Osteocyte (in vitro differentiated cells): ENCODE measurements around the gene ETV5. TPM values are rescaled to one million over a fixed set of nuclear protein-coding genes. Genes with fewer than 3 reads are reported as not detected.

Experiments
- DNase-seq: peaks from one replicate; pipeline ENCODE4 v3.0.0; 2021; ENCODE audit warnings: mixed read lengths; ENCODE audit not compliant: unreplicated experiment; ENCODE audit errors: extremely low spot score
- H3K27ac Mint-ChIP-seq: one replicate; pipeline ENCODE4 v1.8.0; 2021; ENCODE audit warnings: mild to moderate bottlenecking, mixed read lengths; ENCODE audit not compliant: unreplicated experiment
- H3K27me3 Mint-ChIP-seq: one replicate; pipeline ENCODE4 v1.8.0; 2021; ENCODE audit warnings: mixed read lengths; ENCODE audit not compliant: unreplicated experiment
- H3K36me3 Mint-ChIP-seq: one replicate; pipeline ENCODE4 v1.8.0; 2021; ENCODE audit warnings: mixed read lengths; ENCODE audit not compliant: unreplicated experiment
- H3K4me1 Mint-ChIP-seq: one replicate; pipeline ENCODE4 v1.8.0; 2021; ENCODE audit warnings: mixed read lengths; ENCODE audit not compliant: unreplicated experiment
- H3K4me3 Mint-ChIP-seq: one replicate; pipeline ENCODE4 v1.8.0; 2021; ENCODE audit warnings: mild to moderate bottlenecking, moderate library complexity, mixed read lengths; ENCODE audit not compliant: unreplicated experiment
- H3K9me3 Mint-ChIP-seq: one replicate; pipeline ENCODE4 v1.8.0; 2021; ENCODE audit warnings: mixed read lengths; ENCODE audit not compliant: unreplicated experiment
- total RNA-seq: library from RNA; stranded (reverse); gene quantifications from 2 replicates; pipeline ENCODE4 v1.2.1, GENCODE V29; 2021
- TF ChIP-seq, protein P1 (sequence below): fragments of 200-600 bp; sonication (generic); IDR thresholded peaks from 2 replicates; pipeline ENCODE4 v1.5.0; 2021; ENCODE audit warnings: antibody characterized with exemption, mild to moderate bottlenecking, moderate library complexity

The ETV5 gene
- total RNA-seq, 1 donor from 2014 or later: 63.6 TPM

DNA sequence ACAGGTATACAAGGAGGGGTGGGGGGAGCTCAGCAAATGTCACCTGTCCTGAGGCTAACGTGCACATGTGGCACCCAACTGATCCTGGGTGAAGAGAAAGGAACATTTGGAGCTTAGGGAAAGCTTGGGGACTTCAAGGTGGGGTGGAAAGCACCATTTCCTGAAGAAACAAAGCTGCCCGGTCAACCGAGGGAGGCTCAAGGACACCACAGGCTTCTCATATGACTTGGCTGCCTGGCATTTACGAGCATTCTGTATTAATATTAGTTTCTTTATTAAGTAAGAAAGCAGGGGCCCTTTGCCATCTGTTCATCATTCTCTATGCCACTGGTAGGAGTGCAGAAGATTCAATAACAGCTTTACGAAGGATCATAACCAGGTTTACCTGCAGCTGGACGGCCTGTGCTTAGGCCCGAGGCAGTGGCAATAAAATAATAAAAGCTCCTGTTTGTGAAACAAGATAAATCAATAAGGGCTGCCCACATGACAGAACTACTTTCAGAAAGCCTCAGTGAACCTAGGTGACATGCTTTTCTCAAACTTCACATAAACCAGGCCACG is 54.0 kb downstream of the ETV5 start:
- no peak for DNase-seq
- TF ChIP-seq, protein P1, sequence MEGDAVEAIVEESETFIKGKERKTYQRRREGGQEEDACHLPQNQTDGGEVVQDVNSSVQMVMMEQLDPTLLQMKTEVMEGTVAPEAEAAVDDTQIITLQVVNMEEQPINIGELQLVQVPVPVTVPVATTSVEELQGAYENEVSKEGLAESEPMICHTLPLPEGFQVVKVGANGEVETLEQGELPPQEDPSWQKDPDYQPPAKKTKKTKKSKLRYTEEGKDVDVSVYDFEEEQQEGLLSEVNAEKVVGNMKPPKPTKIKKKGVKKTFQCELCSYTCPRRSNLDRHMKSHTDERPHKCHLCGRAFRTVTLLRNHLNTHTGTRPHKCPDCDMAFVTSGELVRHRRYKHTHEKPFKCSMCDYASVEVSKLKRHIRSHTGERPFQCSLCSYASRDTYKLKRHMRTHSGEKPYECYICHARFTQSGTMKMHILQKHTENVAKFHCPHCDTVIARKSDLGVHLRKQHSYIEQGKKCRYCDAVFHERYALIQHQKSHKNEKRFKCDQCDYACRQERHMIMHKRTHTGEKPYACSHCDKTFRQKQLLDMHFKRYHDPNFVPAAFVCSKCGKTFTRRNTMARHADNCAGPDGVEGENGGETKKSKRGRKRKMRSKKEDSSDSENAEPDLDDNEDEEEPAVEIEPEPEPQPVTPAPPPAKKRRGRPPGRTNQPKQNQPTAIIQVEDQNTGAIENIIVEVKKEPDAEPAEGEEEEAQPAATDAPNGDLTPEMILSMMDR: no peak
- Mint-ChIP-seq H3K36me3 (peaks cover 46% of the 10 kb centered on the region), H3K27me3 (no peaks in the 10 kb centered on the region), H3K9me3 (no peaks in the 10 kb centered on the region), H3K4me3 (no peak overlapping the region), H3K4me1 (no peaks in the 10 kb centered on the region), H3K27ac (no peak overlapping the region)

DNA sequence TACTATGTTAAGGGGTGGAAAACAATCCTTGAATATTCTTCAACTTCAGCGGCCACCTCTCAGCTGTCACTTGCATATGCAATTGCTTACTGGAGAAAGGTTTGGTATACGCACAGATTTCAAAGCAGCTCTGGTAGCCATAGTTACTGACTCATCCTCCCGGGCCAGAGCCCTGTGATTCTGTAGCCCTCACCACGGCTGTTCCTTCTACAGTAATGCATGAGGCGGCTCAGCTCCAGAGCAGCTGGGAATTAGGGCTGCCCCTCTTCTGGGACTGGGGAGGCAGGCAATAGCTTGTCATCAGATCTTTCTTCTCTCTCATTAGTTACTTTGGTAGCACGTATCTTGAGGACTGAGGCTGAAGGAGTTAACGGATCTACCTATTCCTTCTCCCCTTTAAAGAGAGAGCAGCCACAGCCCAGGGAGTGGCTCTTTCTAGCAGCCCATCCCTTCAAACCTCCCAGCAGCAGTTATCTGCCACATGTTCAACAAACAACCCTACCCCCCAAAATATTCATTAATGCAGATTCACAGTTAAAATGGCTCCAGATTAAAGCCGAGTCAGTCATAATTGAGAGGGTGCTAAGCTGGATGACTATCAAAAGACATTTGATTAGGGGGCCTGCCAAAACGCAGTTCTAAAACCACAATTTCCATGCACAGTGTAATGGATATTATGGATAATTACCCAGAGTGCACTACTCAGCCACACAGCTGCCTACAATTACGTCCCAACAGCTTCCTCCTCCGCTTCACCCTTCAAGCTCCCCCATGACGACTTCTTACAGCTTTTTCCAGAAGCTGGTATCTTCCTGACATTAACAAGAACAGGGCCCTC is 54.7 kb downstream of the ETV5 start:
- Mint-ChIP-seq H3K9me3 (no peaks in the 10 kb centered on the region), H3K4me3 (no peak overlapping the region), H3K36me3 (peaks cover 46% of the 10 kb centered on the region), H3K4me1 (no peaks in the 10 kb centered on the region), H3K27ac (no peak overlapping the region), H3K27me3 (no peaks in the 10 kb centered on the region)
- TF ChIP-seq, protein P1: no peak
- peak; percentile 77 for DNase-seq

- H3K27ac Mint-ChIP-seq: no peak overlapping the region
- peaks cover 53% of the 10 kb centered on the region for H3K36me3 Mint-ChIP-seq
Measured at GRCh38 chr3:186052096-186052840, 56.6 kb downstream of the ETV5 start.

GRCh38 chr3:186049001-186049400 is 59.9 kb downstream of the ETV5 start:
- H3K9me3 Mint-ChIP-seq: no peaks in the 10 kb centered on the region
- H3K27me3 Mint-ChIP-seq: no peaks in the 10 kb centered on the region
- no peaks in the 10 kb centered on the region for H3K4me1 Mint-ChIP-seq
- TF ChIP-seq, protein P1: no peak
- H3K36me3 Mint-ChIP-seq: peaks cover 50% of the 10 kb centered on the region
- peak; percentile 10 for DNase-seq
- H3K4me3 Mint-ChIP-seq: no peak overlapping the region
- no peak overlapping the region for H3K27ac Mint-ChIP-seq

More at GRCh38 chr3:186052096-186052840, 56.6 kb downstream of the ETV5 start:
- no peak overlapping the region for H3K4me3 Mint-ChIP-seq
- H3K27me3 Mint-ChIP-seq: no peaks in the 10 kb centered on the region
- H3K9me3 Mint-ChIP-seq: no peaks in the 10 kb centered on the region
- H3K4me1 Mint-ChIP-seq: no peaks in the 10 kb centered on the region
- TF ChIP-seq, protein P1: no peak
- DNase-seq: no peak

- Mint-ChIP-seq H3K4me1 (no peaks in the 10 kb centered on the region), H3K27ac (no peak overlapping the region), H3K27me3 (no peaks in the 10 kb centered on the region), H3K36me3 (peaks cover 50% of the 10 kb centered on the region), H3K9me3 (no peaks in the 10 kb centered on the region), H3K4me3 (no peak overlapping the region)
- no peak for DNase-seq
- TF ChIP-seq, protein P1: no peak
Measured at GRCh38 chr3:186048119-186048518, 60.8 kb downstream of the ETV5 start.
